CMK (cell line): ENCODE measurements around the gene CADPS.

Experiments used
- DNase-seq: peaks from one replicate; pipeline ENCODE4 v3.0.0-alpha.2; 2010; ENCODE audit warnings: low read depth

The CADPS gene

GRCh38 chr3:62873761-62874710 is 1.2 kb downstream of the CADPS start:
- DNase-seq: no peak

GRCh38 chr3:62873451-62873760 is 1.8 kb downstream of the CADPS start:
- DNase-seq: no peak

GRCh38 chr3:62872318-62872717 is 2.9 kb downstream of the CADPS start:
- no peak for DNase-seq

GRCh38 chr3:62870321-62870720 is 4.9 kb downstream of the CADPS start:
- no peak for DNase-seq

- DNase-seq: no peak
Observed at GRCh38 chr3:62863648-62864047, 11.6 kb downstream of the CADPS start.

- no peak for DNase-seq
Observed at GRCh38 chr3:62859203-62859791, 15.9 kb downstream of the CADPS start.

- no peak for DNase-seq
Observed at GRCh38 chr3:62845996-62846395, 29.2 kb downstream of the CADPS start.

- DNase-seq: no peak
Observed at GRCh38 chr3:62843508-62843907, 31.7 kb downstream of the CADPS start.

GRCh38 chr3:62839748-62840147 is 35.5 kb downstream of the CADPS start:
- no peak for DNase-seq

- no peak for DNase-seq
Observed at GRCh38 chr3:62837145-62837787, 38.0 kb downstream of the CADPS start.

GRCh38 chr3:62835554-62836236 is 39.5 kb downstream of the CADPS start:
- no peak for DNase-seq

GRCh38 chr3:62833538-62833937 is 41.7 kb downstream of the CADPS start:
- DNase-seq: no peak

- no peak for DNase-seq
Observed at GRCh38 chr3:62832553-62832952, 42.7 kb downstream of the CADPS start.

- no peak for DNase-seq
Observed at GRCh38 chr3:62830727-62831322, 44.4 kb downstream of the CADPS start.

- DNase-seq: no peak
Observed at GRCh38 chr3:62827550-62827949, 47.7 kb downstream of the CADPS start.

- DNase-seq: no peak
Observed at GRCh38 chr3:62824965-62825592, 50.1 kb downstream of the CADPS start.

- no peak for DNase-seq
Observed at GRCh38 chr3:62823461-62824050, 51.7 kb downstream of the CADPS start.

- no peak for DNase-seq
Observed at GRCh38 chr3:62822905-62823304, 52.3 kb downstream of the CADPS start.

- no peak for DNase-seq
Observed at GRCh38 chr3:62818347-62818746, 56.9 kb downstream of the CADPS start.

GRCh38 chr3:62817678-62818077 is 57.5 kb downstream of the CADPS start:
- DNase-seq: no peak

- no peak for DNase-seq
Observed at GRCh38 chr3:62815981-62816380, 59.2 kb downstream of the CADPS start.
